Left lobe of liver (tissue), 2 donors: ENCODE measurements around the gene YKT6. TPM values are rescaled to one million over a fixed set of nuclear protein-coding genes. Genes with fewer than 3 reads are reported as not detected.
A peak's percentile ranks its signal among the peaks of the same experiment; 100 is the strongest.
"Not testable (repeated sequence)": the region's sequence is repeated elsewhere in the genome, so short reads cannot be mapped to it uniquely, and the experiment has no call there.

Experiments used
- ATAC-seq: fragments of 200-7000 bp; cut with Tn5 transposase; one replicate; pipeline ENCODE4 v1.9.1; 2020; ENCODE audit warnings: mild to moderate bottlenecking, moderate library complexity
- DNase-seq: peaks from one replicate; pipeline ENCODE4 v3.0.0-alpha.2; 2020; ENCODE audit warnings: low spot score
- total RNA-seq: library from RNA; stranded (reverse); gene quantifications from one replicate; pipeline ENCODE4 v1.2.1, GENCODE V29; 2021
- donor health status: DM: no; HTN: no; CAD: no; lungs with moderate emphysema.
- donor health status: DM: no; HTN: yes; CAD: no.

The YKT6 gene
- total RNA-seq, 1 donor from 2014 or later: 19.9 TPM

DNA sequence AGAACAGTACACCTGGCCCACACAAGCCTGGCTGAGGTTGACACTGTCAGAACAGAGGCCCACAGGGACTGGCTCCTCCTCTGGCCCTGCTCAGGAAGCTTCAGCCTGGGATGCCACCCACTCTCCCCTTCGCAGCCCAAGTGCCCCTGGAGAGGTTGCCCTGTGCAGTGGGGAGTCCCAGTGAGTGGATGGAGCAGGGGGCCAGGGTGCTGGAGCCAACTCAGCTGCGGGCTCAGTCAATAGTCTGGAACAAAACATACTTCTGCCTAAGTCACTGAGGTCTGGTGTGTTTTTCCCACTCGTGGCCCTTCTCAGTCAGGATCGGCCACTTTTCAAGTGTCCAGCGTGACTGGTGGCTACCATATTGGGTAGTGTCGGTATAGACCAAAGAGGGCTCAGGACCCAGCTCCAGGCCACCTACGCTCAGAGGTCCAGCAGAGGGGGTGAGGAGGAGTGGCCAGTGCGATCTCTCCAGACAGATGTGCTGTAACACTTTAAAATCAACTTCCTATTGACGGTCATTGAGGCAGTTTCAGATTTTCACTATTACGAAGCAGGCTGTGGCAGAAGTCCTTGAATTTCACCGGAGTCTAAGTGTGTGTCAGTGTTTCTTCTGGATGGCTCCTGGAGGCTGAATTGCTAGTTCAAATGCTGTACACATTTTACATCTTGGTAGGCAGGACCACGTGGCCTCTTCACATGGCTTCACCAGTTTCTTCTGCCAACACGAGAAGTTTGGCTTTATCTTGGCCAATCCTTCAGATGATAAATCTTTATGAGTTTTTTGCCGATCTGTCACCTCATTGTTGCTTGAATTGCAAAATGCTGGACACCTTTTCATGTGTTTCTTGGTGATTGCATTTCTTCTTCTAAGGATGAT, 10.5 kb upstream of the YKT6 start:
- DNase-seq: peak; percentile 15
- no peak for ATAC-seq

DNA sequence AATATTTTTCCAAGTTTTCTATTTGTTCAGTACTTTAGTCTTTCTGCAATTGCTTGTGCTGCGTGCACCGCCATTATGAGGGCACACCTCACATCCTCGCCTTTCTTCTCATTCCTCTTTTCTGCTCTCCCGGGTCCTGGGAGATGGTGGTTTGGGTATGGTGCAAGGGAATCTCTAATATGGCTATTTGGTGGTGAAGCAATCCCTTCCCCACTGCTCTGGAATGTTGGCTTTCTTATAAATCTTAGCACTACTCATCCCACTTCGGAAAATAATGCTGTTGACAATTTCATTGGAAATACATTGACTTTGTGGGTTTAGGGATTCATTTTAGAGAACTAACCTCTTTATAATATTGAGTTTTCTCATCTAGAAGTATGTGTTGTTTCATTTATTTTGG, 9.6 kb upstream of the YKT6 start:
- ATAC-seq (no peak), DNase-seq (no peak)

DNA sequence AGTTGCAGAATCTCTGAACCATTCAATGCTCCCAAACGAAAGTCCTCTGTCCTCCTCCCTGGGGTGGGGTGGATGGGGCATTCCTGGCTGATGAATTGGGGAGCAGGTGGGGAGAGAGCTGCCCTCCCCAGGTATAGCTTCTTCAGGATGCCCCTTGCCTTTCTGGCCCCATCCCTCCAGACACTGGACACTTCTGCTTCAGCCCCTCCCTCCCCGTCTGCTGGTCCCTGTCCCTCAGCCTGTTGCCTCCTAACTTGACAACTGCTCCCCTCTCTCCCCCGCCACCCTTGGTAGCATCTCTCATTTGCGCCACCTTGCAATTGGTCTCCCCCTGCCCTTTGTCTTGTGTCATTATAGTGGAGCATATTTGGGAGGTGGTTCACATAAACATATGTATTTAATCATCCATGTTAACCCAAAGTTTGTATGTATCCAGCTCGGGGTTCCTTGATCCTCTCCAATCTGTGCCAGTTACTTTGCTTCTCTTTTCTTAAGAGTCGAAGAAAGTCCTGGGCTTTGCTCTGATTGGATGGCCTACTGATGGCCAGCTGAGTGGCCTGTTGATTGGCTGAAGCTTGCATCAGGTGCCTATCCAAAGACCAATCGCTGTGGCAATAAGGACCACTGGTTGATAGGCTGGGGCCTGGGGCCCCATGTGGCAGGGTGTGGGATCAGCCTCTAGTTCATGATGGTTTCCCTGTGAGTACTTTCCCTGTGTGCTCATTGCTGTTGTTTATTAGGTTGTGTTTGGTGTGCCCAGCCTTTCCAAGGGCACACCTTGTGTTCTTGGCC, 7.6 kb upstream of the YKT6 start:
- ATAC-seq (no peak), DNase-seq (no peak)

DNA sequence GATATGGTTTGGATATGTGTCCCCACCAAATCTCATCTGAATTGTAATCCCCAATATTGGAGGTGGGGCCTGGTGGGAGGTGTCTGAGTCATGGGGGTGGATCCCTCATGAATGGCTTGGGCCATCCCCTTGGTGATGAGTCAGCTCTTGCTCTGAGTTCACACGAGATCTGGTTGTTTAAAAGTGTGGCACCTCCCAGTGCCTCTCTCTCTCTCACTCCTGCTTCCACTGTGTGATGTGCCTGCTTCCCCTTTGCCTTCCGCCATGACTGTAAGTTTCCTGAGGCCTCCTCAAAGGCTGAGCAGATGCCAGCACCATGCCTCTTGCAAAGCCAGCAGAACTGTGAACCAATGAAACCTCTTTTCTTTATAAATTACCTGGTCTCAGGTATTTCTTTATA, 6.7 kb upstream of the YKT6 start:
- DNase-seq: no peak
- no peak for ATAC-seq

- DNase-seq: no peak
Measured at GRCh38 chr7:44194562-44195145, 6.1 kb upstream of the YKT6 start.

DNA sequence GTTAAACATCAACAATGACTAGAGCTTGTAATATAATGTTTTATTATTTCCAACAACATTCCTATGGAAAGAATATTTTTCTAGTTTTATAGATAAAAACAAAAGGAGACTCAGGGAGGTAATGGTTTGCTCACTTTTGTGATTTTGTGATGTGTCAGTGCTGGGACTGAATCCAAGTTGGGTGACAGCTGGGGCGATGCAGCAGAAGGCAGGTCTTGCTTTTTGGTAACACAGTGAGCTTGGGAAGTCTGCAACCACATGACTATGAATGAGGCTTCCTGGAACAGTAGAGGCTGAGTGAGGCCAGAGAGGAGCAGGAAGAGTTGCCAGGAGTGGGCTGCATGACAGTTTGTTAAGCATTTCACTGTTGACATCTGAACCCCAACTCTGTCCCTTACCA, 4.9 kb upstream of the YKT6 start:
- ATAC-seq (no peak), DNase-seq (no peak)

More at GRCh38 chr7:44194562-44195145, 6.1 kb upstream of the YKT6 start:
- ATAC-seq: no peak

- no peak for DNase-seq
- ATAC-seq: peak; percentile 71
Measured at GRCh38 chr7:44196450-44196872, 4.3 kb upstream of the YKT6 start.

- DNase-seq (no peak), ATAC-seq (no peak)
Measured at GRCh38 chr7:44197474-44197873, 3.3 kb upstream of the YKT6 start.

- not testable (repeated sequence) for DNase-seq, ATAC-seq
Measured at GRCh38 chr7:44200163-44200562, 615 bp upstream of the YKT6 start.

- ATAC-seq (no peak), DNase-seq (no peak)
Measured at GRCh38 chr7:44201813-44202212, 1.0 kb downstream of the YKT6 start.

- DNase-seq (no peak), ATAC-seq (no peak)
Measured at GRCh38 chr7:44206008-44206407, 5.2 kb downstream of the YKT6 start.

DNA sequence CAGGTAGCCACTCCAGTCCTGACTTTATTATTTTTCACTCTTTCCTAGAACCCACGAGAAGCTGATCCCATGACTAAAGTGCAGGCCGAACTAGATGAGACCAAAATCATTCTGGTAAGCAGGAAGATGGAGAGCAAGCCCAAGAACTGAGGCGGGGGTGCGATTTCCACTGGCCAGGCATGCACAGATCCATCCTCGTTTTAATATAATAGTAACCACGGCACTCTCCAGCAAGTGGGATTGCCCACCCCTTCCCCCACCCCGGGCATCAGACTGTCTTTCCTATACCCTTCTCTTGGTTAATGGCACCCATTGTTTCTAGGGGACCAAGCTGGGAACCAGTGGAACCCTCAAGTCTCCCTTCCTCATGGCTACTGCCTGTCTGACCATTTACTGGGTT, 7.3 kb downstream of the YKT6 start:
- DNase-seq: no peak
- ATAC-seq: no peak

- ATAC-seq (no peak), DNase-seq (no peak)
Measured at GRCh38 chr7:44210107-44210506, 9.3 kb downstream of the YKT6 start.

GRCh38 chr7:44211126-44211675, 10.4 kb downstream of the YKT6 start:
- DNase-seq (no peak), ATAC-seq (no peak)

DNA sequence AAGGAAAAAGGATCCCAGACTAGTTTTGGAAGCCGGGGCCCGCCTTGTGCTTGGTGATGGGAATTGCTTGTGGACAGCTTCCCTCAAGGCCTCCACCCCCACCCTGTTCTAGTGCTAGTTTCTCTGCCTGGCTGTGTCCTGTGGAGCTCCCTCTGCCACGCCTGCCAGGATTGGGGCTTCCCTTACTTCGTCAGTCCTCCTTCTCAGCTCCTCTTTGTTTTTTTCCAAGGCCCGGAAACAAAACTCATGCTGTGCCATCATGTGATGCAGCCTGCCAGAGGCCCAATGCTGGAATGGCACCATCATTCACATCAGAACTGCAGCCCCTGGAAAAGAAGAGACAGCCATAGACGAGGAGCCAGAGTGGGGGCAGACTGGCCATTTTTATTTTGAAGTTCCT, 11.2 kb downstream of the YKT6 start:
- ATAC-seq (no peak), DNase-seq (no peak)

DNA sequence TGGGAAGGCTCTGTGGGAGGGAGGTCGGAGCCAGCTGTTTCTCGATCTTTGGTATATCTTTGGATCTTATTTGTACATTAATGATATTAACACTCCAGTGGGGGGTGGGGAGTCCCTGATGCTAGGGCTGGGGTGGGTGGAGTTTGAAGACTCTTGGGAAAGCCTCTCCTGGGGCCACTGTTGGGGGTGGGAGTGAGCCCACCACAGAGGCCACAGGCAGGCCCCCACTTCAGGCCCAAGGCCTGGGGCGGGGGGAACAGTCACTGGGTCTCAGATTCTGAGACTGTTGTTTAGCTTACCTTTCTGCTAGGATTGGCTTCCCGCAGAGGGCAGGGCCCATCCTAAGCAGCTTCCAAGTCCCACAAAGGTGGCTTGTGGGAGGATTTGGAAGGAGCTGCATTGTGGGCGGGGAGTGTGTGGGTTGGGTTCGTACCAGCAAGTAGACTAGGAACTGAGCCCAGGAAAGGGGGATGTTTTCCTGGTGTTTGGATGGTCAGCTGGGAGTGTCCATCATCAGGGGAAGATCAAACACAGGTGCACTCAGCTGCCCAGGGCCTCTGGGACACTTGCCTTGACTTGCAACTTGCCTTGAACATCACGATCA, 11.9 kb downstream of the YKT6 start:
- ATAC-seq: peak; percentile 16
- no peak for DNase-seq

DNA sequence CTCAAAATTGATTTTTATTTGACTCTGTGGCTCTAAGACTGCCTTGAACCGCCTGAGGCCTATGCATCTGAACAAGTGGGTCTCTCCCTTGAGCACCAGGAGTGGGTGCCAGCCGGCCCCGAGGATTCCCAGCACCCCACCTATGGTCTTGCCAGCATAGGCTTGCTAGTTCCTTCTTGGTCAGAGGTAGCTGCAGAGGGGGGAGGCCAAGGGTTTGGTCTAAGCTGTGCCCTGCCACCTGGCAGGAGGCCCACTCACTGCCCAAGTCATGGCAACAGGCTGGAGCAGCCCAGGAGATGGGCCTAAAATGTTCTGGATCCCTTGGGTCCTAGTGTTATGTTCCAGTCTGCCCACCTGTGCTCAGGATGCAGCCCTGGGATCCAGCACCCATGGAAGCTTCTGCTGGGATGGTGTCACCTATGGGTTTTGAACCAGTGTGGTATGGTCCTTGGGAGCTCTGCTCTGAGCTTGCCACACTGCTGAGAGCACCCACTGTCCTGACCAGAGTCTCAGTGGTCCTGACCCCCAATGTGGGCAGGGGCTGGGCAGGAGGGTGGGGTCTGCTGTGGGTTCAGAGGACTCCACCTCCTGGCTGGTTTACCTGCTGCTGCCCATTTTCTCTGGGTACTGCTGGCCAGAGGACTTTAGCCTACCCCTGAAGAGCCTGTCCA, 12.6 kb downstream of the YKT6 start:
- no peak for ATAC-seq

DNA sequence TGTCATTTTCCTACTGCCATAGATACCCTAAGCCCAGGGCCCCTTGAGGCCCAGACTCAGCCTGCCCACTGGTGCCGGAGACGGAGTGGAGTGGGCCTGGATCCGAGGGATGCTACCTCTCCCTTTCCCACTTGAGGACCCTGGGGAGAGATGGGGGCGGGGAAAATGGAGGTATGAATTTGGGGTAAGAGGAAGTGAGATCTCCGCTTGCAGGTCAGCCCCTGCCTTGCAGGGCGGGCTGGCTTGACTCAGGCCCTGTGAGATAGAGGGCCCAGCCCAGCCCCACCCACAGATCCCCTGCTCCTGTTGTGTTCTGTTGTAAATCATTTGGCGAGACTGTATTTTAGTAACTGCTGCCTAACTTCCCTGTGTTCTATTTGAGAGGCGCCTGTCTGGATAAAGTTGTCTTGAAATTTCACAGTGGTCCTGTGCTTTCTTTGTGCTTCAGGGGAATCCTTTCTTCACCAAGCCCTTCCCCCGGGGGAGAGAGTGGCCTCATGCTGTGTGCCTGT, 13.2 kb downstream of the YKT6 start:
- DNase-seq: no peak

More for the DNA sequence above, 12.6 kb downstream of the YKT6 start:
- DNase-seq: no peak

DNA sequence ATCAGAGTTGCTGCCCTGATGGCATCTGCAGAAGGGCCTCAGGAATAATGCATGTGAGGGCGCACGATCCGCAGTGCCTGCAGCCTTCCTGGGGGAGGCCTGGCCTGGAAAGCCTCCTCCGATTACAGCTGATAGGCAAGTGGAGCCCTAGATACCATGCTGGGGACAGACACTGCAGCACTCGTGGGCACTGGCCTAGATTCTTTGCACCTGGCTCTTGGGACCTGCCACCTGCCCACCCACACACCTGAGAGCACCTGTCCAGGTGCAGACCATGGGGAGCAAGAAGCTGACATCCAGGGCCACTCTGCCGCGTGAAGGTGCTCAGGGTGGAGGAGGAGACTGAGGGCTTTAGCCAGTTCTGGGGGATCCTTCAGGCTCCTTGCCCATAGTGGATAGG, 14.8 kb downstream of the YKT6 start:
- no peak for DNase-seq
- ATAC-seq: no peak

More for the DNA sequence above, 13.2 kb downstream of the YKT6 start:
- ATAC-seq: no peak

- ATAC-seq (no peak), DNase-seq (no peak)
Measured at GRCh38 chr7:44216019-44216418, 15.2 kb downstream of the YKT6 start.
